Neural cell (in vitro differentiated cells): ENCODE results near the gene RASAL2.

Experiments used
- EZH2 ChIP-seq: fragments of 200-600, 300-800 bp; shearing (Covaris generic), sonication (generic); IDR thresholded peaks from 2 replicates; pipeline ENCODE4 v1.6.1; 2014; ENCODE audit warnings: antibody characterized with exemption, low read length, borderline replicate concordance, mild to moderate bottlenecking; ENCODE audit not compliant: insufficient read depth, poor library complexity, severe bottlenecking
- MXI1 ChIP-seq: fragments of 450-650 bp; conservative IDR thresholded peaks from 2 replicates; pipeline ENCODE4 v1.6.1; 2014; ENCODE audit warnings: antibody characterized with exemption, mild to moderate bottlenecking; ENCODE audit not compliant: poor library complexity, severe bottlenecking
- TF ChIP-seq, protein P1 (sequence below): fragments of 450-650 bp; IDR thresholded peaks from 2 replicates; pipeline ENCODE4 v1.5.1; 2014; ENCODE audit warnings: antibody characterized with exemption, mild to moderate bottlenecking, moderate library complexity; ENCODE audit not compliant: poor library complexity, severe bottlenecking

DNA sequence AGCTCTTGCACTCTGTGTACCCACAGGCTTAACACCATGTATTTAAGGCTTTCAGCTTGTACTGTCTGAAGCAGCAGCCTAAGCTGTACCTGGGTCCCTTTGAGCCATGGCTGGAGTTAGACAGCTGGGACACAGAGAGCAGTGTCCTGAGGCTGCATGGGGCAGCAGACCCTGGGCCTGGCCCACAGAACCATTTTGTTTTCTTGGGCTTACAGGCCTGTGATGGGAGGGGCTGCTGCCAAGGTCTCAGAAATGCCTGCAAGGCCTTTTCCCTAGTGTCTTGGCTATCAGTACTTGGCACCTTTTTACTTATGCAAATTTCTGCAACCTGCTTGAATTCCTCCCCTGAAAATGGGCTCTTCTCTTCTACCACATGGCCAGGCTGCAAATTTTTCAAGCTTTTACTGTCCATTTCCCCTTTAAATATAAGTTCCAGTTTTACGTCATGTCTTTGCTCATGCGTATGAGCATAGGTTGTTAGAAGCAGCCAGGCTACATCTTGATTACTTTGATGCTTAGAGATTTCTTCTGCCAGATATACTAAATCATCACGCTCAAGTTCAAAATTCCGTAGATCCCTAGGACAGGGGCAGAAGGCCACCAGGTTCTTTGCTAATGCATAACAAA is 259.0 kb downstream of the RASAL2 start:
- TF ChIP-seq, protein P1, sequence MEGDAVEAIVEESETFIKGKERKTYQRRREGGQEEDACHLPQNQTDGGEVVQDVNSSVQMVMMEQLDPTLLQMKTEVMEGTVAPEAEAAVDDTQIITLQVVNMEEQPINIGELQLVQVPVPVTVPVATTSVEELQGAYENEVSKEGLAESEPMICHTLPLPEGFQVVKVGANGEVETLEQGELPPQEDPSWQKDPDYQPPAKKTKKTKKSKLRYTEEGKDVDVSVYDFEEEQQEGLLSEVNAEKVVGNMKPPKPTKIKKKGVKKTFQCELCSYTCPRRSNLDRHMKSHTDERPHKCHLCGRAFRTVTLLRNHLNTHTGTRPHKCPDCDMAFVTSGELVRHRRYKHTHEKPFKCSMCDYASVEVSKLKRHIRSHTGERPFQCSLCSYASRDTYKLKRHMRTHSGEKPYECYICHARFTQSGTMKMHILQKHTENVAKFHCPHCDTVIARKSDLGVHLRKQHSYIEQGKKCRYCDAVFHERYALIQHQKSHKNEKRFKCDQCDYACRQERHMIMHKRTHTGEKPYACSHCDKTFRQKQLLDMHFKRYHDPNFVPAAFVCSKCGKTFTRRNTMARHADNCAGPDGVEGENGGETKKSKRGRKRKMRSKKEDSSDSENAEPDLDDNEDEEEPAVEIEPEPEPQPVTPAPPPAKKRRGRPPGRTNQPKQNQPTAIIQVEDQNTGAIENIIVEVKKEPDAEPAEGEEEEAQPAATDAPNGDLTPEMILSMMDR = no peak
- TF ChIP-seq EZH2 (no peak), MXI1 (no peak)
